ENCODE results near the gene CYP19A1. TPM values are rescaled to one million over a fixed set of nuclear protein-coding genes. Genes with fewer than 3 reads are reported as not detected.

Gene CYP19A1
- total and polyA plus RNA-seq, 10 of the 15 experiments (the other 5 are each of a cell fraction or from before 2014, with no cell fraction given), result 0.08 to 1.8 (median 0.70) TPM

GRCh38 chr15:51184627-51185026 is 153.8 kb downstream of the CYP19A1 start:
- WGBS (ENCODE audit: insufficient coverage, insufficient replicate concordance, low lambda C conversion rate, missing lambda C conversion rate), result 28% methylated on average over 6 of the region's 6 CpGs
- H3K4me3 ChIP-seq, result no peak overlapping the region
- FAIRE-seq, result no peak
- RAD21 ChIA-PET (ENCODE audit: unreplicated experiment), result no interaction called here
- no peak overlapping the region for H3K4me2 ChIP-seq (ENCODE audit: control insufficient read depth, insufficient read depth)
- no peak overlapping the region for H2AFZ ChIP-seq (ENCODE audit: control insufficient read depth, low read depth, low read length)
- no peak for DNase-seq (ENCODE audit: low read depth, low spot score)
- CTCF ChIA-PET, result interaction anchor here (1.9 to 2.8 kb wide), 3 partner anchors 8 to 52 kb away, joined by 4 to 15 read pairs (median 13); no protein-coding TSS in a partner anchor
- no peak for ATAC-seq
- H3K36me3 ChIP-seq (ENCODE audit: control insufficient read depth in 2 of 2, insufficient read depth in 2 of 2, low read length in 1 of 2), result no peaks in the 10 kb centered on the region
- no TSS peak for BruUV-seq (replicated peaks)
- in situ Hi-C loops (cut with MboI), result no loop called here
- no peak overlapping the region for H3K27ac ChIP-seq (ENCODE audit: control insufficient read depth, insufficient read depth)
- POLR2A ChIA-PET, result no interaction called here
- no peaks in the 10 kb centered on the region; the same call in 1 of the 2 replicates for H3K4me1 ChIP-seq (ENCODE audit: control insufficient read depth, insufficient read depth, low read length)
- H3K79me2 ChIP-seq (ENCODE audit: control insufficient read depth, insufficient read depth, low read length), result no peaks in the 10 kb centered on the region
- no peak overlapping the region for H3K9ac ChIP-seq (ENCODE audit: control insufficient read depth, insufficient read depth, low read length)
- no peaks in the 10 kb centered on the region for H4K20me1 ChIP-seq (ENCODE audit: control insufficient read depth, insufficient read depth)
- H3K9me3 ChIP-seq (replicated peaks; ENCODE audit: control insufficient read depth, insufficient read depth, low read length), result no peaks in the 10 kb centered on the region
- TF ChIP-seq E4F1 (IDR thresholded peaks at IDR 0.05; ENCODE audit: borderline replicate concordance, partially characterized antibody), result no peak
- TF ChIP-seq USF1 (IDR thresholded peaks at IDR 0.05; ENCODE audit: borderline replicate concordance, extremely low read length, insufficient read depth, low read depth, low read length), result no peak
- TF ChIP-seq FOXM1 (IDR thresholded peaks at IDR 0.05; ENCODE audit: low read depth, low read length), result no peak
- no peak for TF ChIP-seq BHLHE40 (IDR thresholded peaks at IDR 0.05; ENCODE audit: borderline replicate concordance in 1 of 2, low read depth in 2 of 2, low read length in 1 of 2)
- no peak for TF ChIP-seq CBFB (IDR thresholded peaks at IDR 0.05; ENCODE audit: low read depth)
- no peak for TF ChIP-seq KAT2A (conservative IDR thresholded peaks at IDR 0.05; ENCODE audit: control insufficient read depth, low read depth, low read length)
- no peak for TF ChIP-seq HCFC1 (IDR thresholded peaks at IDR 0.05; ENCODE audit: low read length)
- no peak for TF ChIP-seq SIX5 (IDR thresholded peaks at IDR 0.05; ENCODE audit: low read depth, low read length, severe bottlenecking)
- TF ChIP-seq GATAD2B (conservative IDR thresholded peaks at IDR 0.05; ENCODE audit: low read depth), result no peak
- TF ChIP-seq PAX5 (IDR thresholded peaks at IDR 0.05; ENCODE audit: borderline replicate concordance, low read depth, low read length), result no peak
- TF ChIP-seq EP300 (IDR thresholded peaks at IDR 0.05; ENCODE audit: borderline replicate concordance in 1 of 2, control insufficient read depth in 1 of 2, low read depth in 2 of 2, low read length in 2 of 2), result no peak
- TF ChIP-seq CTCF (IDR thresholded peaks at IDR 0.05 in 2 of 3, conservative IDR thresholded peaks at IDR 0.05 in 1 of 3; ENCODE audit: control insufficient read depth in 2 of 3, extremely low read depth in 1 of 3, insufficient read depth in 1 of 3, low read depth in 3 of 3, low read length in 3 of 3), result no peak
- no peak for TF ChIP-seq FOS (IDR thresholded peaks at IDR 0.05; ENCODE audit: borderline replicate concordance, extremely low read depth, insufficient read length)
- no peak for TF ChIP-seq SMC3 (IDR thresholded peaks at IDR 0.05; ENCODE audit: borderline replicate concordance, low read length)
- TF ChIP-seq POLR2AphosphoS2 (IDR thresholded peaks at IDR 0.05; ENCODE audit: low read depth, low read length), result no peak
- TF ChIP-seq PAX8 (IDR thresholded peaks at IDR 0.05), result no peak
- no peak for TF ChIP-seq SIN3A (IDR thresholded peaks at IDR 0.05; ENCODE audit: low read depth, low read length)
- TF ChIP-seq POU2F2 (IDR thresholded peaks at IDR 0.05; ENCODE audit: borderline replicate concordance, low read depth, low read length), result no peak
- TF ChIP-seq ETV6 (conservative IDR thresholded peaks at IDR 0.05 in 1 of 2, IDR thresholded peaks at IDR 0.05 in 1 of 2; ENCODE audit: borderline replicate concordance in 1 of 2, low read depth in 1 of 2), result no peak
- intact Hi-C loops (cut with micrococcal nuclease; ENCODE audit: unreplicated experiment), result no loop called here
- SMC1A ChIA-PET (ENCODE audit: uncharacterized antibody, unreplicated experiment), result no interaction called here
- H3K27me3 ChIP-seq (replicated peaks in 1 of 2; ENCODE audit: control insufficient read depth in 2 of 2, insufficient read depth in 2 of 2, low read length in 1 of 2), result peaks cover 0 to 5% of the 10 kb centered on the region in 2 experiments; a peak in 3 of 4 replicates
